GM21737 (cell line): ENCODE results near the gene TGM3.

Experiments
- ATAC-seq: cut with Tn5 transposase; IDR thresholded peaks from one replicate; pipeline ENCODE4 v1.9.1; 2021; ENCODE audit warnings: mild to moderate bottlenecking, moderate library complexity; ENCODE audit not compliant: unreplicated experiment

The TGM3 gene

GRCh38 chr20:2305029-2305428 lies 9.2 kb downstream of the TGM3 start:
- no peak for ATAC-seq

DNA sequence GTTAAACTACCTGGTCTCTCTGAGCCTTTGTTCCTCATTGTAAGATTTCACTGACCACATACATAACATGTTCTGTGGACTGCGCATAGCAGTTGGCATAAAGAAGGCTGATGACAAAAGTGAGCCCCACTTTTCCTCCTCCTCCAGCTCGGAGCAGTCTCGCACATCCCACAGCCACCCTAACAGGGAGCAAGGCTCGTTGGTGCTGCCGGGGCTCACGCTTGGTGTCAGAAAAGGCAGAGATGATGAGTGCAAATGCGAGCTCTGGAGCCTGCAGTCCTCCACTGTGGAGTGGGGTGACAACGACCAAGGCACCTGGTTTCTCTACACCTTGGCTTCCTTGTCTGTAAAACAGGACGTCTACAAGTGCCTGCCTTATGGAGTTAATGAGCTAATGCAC lies 9.7 kb downstream of the TGM3 start:
- no peak for ATAC-seq

DNA sequence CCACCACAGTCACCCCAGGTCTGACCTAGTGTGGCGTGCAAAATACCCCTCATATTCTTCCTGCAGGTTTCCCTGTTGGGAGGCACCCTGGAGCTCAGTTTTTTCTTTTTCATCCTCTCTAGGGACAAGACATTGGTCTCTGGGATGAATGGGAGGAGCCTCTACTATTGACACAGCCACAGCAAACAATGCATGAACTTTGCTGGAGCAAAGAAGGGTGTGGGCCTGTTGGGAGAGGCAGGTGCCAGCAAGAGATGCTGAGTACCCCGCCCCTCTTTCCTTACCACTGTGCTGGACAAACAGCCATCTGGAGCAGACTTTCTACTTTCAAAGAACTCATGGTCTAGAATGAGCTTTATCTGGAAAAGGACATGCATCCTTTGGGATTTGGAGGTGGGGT lies 10.1 kb downstream of the TGM3 start:
- no peak for ATAC-seq

DNA sequence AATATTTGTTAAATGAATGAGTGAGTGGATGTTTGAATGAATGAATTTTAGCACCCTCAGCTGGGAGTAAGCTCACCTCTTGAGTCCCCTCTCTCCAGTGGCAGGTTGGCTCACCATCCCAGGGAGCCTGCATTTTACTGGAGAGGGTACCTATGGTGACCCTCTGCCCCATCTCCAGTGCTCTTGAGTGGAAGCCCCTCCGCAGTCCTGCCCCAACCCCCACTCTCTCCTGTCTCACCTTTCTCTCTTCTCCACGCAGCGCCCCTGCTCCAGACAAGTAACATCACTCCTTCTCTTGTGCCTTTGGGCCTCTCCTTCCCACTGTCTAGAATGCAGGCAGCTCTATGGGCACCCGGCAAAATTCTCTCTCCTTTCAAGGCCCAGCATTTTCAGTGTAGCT lies 11.3 kb downstream of the TGM3 start:
- no peak for ATAC-seq

DNA sequence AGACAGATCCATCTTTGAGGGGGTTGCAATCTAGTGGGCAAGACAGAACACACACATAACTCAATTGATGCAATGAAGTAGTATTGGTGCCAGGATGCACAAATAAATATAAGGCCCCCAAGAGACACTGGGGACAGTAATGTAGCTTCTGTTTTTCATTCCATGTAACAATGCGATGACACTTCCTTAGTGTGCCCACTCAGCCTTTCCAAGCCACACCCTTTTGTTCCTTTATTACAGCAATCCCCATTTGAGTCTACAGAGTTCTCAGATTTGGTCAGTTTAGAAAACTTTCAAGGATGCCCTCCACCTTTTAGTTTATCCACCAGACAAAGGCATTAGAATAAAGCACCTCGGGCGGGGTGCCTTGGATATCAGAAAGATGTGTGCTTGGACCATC lies 15.5 kb downstream of the TGM3 start:
- ATAC-seq = no peak

GRCh38 chr20:2312876-2313275 lies 17.1 kb downstream of the TGM3 start:
- no peak for ATAC-seq

DNA sequence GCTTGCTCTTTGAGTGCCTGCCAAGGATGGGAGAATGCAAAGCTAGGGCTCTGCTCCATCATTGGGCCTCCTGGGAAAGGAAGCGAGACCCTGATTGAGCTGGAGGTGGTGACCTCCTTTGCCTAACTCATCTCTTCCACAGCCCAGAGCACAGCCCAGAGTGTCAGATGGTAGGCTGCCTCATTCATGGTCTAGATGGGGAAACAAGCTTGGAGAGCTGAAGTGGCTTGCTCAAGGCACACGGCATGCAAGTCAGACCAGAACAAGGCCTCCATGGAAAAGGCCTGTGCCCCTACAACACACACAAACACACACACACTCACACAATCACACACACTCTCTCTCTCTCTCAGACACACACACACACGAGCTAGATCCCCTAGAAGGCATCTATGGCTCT lies 17.5 kb downstream of the TGM3 start:
- no peak for ATAC-seq

DNA sequence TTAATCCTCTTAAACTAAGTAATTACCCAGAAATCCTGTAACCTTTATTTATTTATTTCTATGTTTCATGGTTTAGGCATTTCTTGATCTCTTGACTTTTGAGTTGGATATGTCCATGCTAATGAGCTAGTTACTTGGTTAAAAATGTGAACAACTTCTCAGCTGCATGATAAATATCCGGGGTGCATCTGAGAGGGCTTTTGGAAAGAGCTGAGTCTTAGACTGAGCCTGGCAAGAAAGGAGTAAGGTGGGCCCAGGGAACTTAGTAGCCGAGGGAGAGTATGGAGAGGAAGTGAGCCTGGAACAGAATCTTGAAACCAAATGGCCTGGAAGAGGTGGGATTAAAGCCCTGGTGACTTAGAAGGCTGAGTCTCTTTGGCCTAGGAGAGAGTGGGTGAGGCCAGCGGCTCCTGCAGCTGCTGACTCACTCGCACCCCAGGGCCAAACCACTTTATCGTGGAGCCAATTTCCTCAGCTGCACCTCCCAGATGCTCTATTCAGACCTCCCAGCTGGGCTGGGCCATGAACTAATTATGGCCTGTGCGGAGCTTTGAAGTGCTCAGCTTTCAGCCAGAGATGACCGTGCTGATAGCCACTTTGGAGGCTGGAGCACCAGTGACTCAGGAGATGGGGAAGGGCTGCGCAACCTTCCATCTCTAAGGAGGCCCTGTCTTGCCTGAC lies 19.1 kb downstream of the TGM3 start:
- no peak for ATAC-seq

DNA sequence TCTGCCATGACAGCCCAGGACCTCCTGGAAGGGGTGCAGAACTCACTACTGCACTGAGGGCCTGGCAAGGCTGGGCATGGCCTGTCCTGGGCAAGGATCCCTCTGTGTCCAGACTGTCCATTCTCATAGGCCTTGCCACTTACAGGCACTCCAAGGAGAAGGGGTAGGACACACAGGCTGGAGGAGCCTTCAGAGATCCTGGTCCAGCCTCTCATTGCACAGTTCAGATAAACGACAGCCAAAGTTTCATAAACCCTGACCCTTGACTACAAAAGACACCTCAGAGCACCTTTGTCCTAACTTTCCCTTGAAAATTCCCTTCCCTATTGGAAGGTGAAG lies 19.6 kb downstream of the TGM3 start:
- no peak for ATAC-seq

DNA sequence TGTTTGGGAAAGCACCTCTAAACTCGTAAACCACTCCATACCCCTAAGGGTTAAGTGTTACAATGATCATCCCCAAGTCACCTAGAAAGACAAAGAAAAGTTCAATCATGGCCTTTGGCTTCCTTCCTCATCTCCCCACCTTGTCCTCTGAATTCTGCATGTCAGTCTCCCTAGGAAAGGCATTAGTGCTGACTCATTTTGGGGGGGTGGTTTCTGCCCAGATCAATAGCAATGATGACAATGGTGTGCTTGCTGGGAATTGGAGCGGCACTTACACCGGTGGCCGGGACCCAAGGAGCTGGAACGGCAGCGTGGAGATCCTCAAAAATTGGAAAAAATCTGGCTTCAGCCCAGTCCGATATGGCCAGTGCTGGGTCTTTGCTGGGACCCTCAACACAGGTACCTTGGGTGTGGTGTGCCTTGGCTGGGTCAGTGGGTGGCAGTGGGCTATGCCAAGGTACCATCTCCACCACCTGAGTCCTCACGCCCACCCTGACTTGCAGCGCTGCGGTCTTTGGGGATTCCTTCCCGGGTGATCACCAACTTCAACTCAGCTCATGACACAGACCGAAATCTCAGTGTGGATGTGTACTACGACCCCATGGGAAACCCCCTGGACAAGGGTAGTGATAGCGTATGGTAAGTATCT lies 21.2 kb downstream of the TGM3 start:
- no peak for ATAC-seq

DNA sequence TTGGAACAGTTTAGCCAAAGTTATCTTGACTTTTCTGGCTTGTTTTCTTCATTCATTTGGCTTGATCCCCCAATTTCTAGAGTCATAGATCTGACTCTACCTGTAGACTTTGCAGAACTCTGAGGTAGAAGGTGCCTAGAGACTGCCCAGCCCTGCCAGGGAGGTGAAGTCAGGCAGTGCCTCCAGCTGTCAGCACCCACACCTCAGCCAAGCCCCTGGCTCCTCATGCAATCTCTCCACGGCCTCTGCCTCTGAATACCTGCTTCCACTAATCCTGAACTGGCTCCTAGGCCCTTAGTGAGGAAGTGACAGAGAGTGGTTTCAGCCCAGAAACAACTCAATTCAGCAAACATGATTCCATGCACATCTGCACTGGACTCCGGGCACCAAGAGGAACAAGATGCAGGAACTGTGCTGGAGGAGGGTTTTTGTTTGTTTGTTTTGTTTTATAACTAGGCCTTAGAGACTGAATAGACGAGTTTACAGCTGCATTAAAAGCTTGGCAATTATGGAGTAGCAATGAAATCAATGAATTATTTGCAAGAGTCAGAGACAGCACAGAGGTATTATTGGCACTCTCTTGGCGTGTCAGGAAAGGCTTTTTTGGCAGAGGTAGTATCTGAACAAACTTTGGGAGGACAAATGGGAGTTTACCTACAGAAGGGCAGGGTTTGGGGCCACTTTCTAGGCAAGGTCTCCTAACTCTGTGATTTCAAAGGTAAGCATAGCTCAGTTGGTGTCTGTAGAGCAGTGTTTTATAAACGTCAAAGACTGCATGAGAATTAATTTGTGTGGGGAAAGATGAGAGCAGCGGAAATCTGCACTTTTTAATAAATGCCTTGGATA lies 25.2 kb downstream of the TGM3 start:
- no peak for ATAC-seq

DNA sequence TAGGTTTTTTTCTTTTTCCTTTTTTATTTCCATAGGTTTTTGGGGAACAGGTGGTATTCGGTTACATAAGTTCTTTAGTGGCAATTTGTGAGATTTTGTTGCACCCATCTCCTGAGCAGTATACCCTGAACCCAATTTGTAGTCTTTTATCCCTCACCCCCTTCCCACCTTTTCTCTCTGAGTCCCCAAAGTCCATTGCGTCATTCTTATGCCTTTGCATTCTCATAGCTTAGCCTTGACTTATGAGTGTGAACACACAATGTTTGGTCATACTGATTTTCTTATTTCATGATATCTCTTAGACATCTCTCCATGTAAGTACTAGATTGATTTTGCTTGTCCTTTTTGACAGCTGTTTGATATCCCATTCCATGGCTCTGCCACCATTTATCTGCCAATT lies 27.2 kb downstream of the TGM3 start:
- ATAC-seq = no peak

DNA sequence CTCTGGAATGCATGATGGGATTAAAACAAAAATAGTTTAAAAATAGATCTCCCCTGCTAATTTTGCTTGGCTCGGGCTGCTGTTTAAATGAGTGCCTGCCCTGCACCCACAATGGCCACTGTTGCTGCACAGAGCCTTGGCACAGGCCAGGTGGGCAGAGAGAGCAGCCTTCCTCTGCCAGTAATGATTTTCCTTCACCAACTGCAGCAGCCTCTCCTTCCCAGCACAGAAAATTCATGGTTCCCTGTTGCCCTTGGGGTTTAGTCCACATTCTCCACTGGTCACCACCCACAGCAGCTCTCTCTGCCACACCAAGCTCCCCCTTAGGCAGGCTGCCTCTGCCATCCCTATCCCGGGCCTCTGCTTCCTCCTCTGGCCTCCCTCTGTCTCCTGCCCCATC lies 30.2 kb downstream of the TGM3 start:
- no peak for ATAC-seq

DNA sequence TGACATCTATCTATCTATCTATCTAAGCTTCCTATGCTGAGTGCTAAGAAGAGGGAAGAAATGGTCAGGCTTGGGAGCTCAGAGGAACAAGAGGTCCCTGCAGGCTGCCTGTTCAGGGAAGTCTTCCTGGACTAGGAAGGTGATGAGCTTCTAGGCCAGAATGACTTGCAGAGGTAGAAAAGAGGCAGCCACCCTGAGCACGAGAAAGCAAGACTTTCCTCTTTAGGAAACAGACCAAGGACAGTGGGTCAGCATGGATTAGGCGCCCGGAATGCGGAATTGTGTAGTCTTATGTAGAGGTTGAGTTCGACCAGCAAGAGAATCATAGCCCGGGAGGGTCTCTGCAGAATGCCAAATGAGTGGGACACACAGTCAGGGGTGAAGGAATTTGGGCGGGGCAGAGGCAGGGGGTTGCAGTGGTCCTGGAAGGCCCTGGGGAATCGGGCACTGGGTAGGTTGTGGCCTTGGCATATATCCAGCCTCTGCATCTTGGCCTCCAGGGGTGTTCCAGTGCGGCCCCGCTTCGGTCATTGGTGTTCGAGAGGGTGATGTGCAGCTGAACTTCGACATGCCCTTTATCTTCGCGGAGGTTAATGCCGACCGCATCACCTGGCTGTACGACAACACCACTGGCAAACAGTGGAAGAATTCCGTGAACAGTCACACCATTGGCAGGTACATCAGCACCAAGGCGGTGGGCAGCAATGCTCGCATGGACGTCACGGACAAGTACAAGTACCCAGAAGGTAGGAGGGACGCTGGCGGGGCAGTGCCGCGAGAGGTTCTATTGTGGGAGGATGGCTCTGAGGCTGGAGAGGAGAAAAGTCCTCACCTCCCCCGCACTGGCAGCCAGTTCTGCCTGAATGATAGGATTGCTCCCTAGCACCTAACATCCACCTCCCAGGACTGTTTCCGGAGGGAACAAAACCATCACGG lies 32.1 kb downstream of the TGM3 start:
- ATAC-seq = no peak

GRCh38 chr20:2329286-2329685 lies 33.5 kb downstream of the TGM3 start:
- ATAC-seq = no peak

DNA sequence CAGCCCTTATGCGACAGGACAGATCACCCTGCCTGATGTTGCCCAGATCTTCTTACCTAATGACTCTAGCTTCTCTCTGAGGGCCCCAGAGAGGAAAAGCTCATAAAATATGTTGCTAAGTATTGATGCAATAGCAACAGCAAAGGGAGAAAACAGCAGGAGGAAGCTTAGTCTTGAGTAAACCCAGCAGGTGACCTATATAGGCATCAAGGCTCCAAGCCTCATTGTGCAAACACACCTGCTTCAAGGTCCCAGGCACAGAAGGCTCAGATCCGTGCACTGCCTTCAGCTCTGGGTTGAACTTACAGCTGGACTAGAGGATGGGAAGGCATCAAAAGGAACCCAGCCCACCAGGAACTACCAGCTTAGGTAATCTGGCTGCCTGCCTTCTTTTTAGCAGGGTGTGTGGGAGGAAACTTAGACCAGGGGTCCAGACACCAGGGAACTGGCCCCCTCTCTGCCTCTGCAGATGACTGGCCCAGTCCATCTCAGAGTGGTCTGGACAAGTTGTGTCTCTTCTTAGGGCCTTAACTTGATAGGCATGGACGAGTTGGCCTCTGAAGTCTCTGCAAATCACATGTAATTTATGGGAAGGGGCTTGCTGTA lies 34.4 kb downstream of the TGM3 start:
- ATAC-seq = no peak

GRCh38 chr20:2331106-2331505 lies 35.3 kb downstream of the TGM3 start:
- ATAC-seq = no peak

- no peak for ATAC-seq
Measured at GRCh38 chr20:2331901-2332565, 36.2 kb downstream of the TGM3 start.

DNA sequence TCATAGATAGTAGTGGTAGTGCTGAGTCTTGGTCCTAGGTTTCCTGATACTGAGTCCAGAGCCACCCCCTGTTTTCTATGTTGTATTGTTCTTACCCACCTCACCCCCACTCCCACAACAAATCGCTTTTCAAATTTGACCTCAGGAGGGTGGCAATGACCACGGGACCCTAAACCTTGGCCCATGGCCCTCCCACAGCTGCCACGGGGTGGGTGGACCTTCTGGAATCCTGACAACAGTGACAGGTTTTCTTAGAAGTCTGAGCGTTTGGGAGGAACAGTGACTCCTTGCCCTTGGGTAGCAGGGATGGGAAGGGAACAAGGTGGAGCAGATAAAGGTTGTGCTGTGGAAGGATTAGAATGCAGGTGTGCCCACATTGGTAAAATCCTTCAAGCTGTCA lies 36.9 kb downstream of the TGM3 start:
- ATAC-seq = no peak

DNA sequence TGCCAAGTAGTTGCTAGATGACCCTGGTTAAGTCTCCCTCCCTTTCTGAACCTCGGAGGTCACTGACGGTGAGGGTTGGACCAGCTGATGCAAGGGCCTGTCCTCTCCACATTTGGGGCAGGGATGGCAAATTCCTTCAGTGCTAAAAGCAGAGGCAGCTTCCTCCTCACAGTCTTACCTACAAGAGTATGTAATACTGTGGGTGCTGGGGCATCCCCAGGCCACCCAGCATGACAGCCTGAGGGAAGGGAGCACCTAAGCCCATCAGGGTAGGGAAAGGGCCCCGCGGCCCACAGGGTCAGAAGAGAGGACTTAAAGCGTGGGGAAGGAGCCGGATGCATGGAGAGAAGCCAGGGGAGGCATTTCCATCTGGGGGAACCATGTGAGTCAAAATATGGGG lies 38.0 kb downstream of the TGM3 start:
- no peak for ATAC-seq
